Spleen (tissue), 11 donors: ENCODE results near the gene MEIOSIN. TPM values are rescaled to one million over a fixed set of nuclear protein-coding genes. Genes with fewer than 3 reads are reported as not detected.

ENCODE experiments used
- DNase-seq: peaks from one replicate; pipeline ENCODE4 v3.0.0-alpha.2; 2020
- H3K27ac ChIP-seq, 8 donors: fragments of 200-600 bp; sonication (generic) in 7 of 8; 1 replicate in 4 of 8; 2 replicates in 4 of 8; pipeline versions ENCODE4 v1.5.0 to v1.8.0; 2016 to 2021; ENCODE audit warnings: inconsistent platforms in 4 of 8, mild to moderate bottlenecking in 4 of 8, moderate library complexity in 1 of 8
- H3K27me3 ChIP-seq, 7 donors: fragments of 200-600 bp; sonication (generic) in 6 of 7; replicated peaks in 1 of 7; 1 replicate in 4 of 7; 2 replicates in 3 of 7; pipeline versions ENCODE4 v1.5.0 to v1.8.0; 2016 to 2021; ENCODE audit warnings: inconsistent platforms in 3 of 7, mild to moderate bottlenecking in 1 of 7
- H3K36me3 ChIP-seq, 6 donors: fragments of 200-600 bp; sonication (generic) in 5 of 6; 1 replicate in 4 of 6; 2 replicates in 2 of 6; pipeline versions ENCODE4 v1.5.0 to v1.8.0; 2016 to 2021; ENCODE audit warnings: inconsistent platforms in 2 of 6
- H3K4me1 ChIP-seq, 6 donors: fragments of 200-600 bp; sonication (generic) in 5 of 6; 1 replicate in 3 of 6; 2 replicates in 3 of 6; pipeline versions ENCODE4 v1.5.0 to v1.8.0; 2016 to 2021; ENCODE audit warnings: inconsistent platforms in 3 of 6
- H3K4me3 ChIP-seq, 8 donors: fragments of 200-600 bp; sonication (generic) in 7 of 8; 1 replicate in 4 of 8; 2 replicates in 4 of 8; pipeline versions ENCODE4 v1.5.0 to v1.8.0; 2016 to 2021; ENCODE audit warnings: inconsistent platforms in 4 of 8, mild to moderate bottlenecking in 4 of 8, moderate library complexity in 2 of 8
- H3K9me3 ChIP-seq, 8 donors: fragments of 200-600 bp; sonication (generic) in 7 of 8; 1 replicate in 4 of 8; 2 replicates in 4 of 8; pipeline versions ENCODE4 v1.5.0 to v1.8.0; 2016 to 2021; ENCODE audit warnings: inconsistent platforms in 4 of 8
- POLR2A ChIP-seq, 3 donors: fragments of 450-650 bp; IDR thresholded peaks; one replicate each; pipeline ENCODE4 v1.5.1; 2017; ENCODE audit warnings: antibody characterized with exemption in 3 of 3, mild to moderate bottlenecking in 1 of 3
- POLR2AphosphoS5 ChIP-seq, 3 donors: sonication (generic); formaldehyde crosslinking; IDR thresholded peaks; one replicate each; pipeline ENCODE4 v1.5.1; 2017; ENCODE audit warnings: antibody characterized with exemption in 3 of 3
- WGBS, 5 donors: extraction: QIAGEN DNeasy Blood & Tissue Kit in 3 of 5; methylation state at CpG; one replicate each; pipeline versions ENCODE4 v1.1.5 to v1.1.7; 2013 to 2018; 5-methylcytosine and 5-hydroxymethylcytosine counted together
- intact Hi-C: fragments of 100-400 bp; cut with DNase I; formaldehyde crosslinking; loops from one replicate; pipeline ENCODE4 v1.15.0; 2023; ENCODE audit warnings: low total_unique reads
- polyA plus RNA-seq, 3 donors: library from polyadenylated mRNA; stranded (reverse); fragments of 200-250 nt; gene quantifications; one replicate each; pipeline ENCODE4 v1.2.1, GENCODE V29; 2013
- total RNA-seq, 7 donors: library from RNA; depleted of rRNA in 3 of 7; stranded (reverse); fragments of >200 nt in 3 of 7; fragmentation: NEBNext Ultra II Directional in 4 of 7; extraction: Animal tissue kit (Norgen Biotek cat#: 25700) in 4 of 7; gene quantifications; one replicate each; pipeline versions ENCODE4 v1.1.0 to v1.2.1, GENCODE V29; 2016 to 2021
- TF ChIP-seq, protein P1 (sequence below), 11 experiments: fragments of 200-600 bp in 7 of 11; fragments of 450-650 bp in 4 of 11; sonication (generic) in 4 of 11; IDR thresholded peaks in 8 of 11; conservative IDR thresholded peaks in 3 of 11; 1 replicate in 7 of 11; 2 replicates in 4 of 11; pipeline versions ENCODE4 v1.4.0 to v1.8.0; 2016 to 2021; ENCODE audit warnings: antibody characterized with exemption in 11 of 11, inconsistent platforms in 4 of 11, mild to moderate bottlenecking in 1 of 11
- donor health status: healthy with polysubstance abuse.
- donor health status: DM: no; HTN: no; CAD: no; lungs with moderate emphysema.
- donor health status: DM: no; HTN: no; CAD: no.
- donor health status: Bipolar disorder and iron deficiency.
- donor health status: healthy.
- donor health status: DM: no; HTN: no; CAD: no.
- donor health status: DM: yes; HTN: yes; CAD: no.

The MEIOSIN gene
- total and polyA plus RNA-seq, 10 donors = 0.02 TPM; not detected in 9

DNA sequence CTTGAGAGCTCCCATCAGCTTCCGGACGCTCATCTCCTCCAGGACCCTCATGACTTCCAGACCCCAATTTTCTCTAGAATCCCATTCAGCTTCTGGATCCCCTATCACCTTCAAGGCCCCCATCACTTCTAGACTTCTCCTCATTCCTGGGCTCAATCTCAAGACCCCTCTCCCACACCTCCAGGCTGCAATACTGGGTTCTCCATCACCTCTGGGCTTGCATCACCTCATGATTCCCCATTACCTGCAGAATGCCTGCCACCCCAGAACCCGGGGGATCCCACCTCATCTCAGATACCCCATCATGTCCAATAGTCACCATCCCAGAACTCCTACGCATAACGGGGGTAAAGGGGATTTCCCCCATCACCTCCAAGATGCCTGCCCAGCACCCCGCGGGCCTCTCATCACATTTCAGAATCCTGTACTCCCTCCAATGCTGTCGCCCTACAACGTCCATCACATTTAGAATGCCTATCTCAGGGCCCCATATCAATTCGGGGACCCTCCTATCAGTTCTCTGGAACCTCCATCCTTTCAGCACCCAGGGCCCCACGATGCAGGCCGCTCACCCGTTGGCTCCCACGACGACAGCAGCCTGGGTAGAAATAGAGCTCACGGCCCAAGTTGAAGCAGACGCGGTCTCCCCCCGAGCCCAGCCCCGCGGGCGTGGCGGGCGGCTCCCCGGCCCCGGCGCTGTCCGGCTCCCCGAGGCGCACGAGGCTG lies 58.7 kb downstream of the MEIOSIN start:
- TF ChIP-seq, protein P1, sequence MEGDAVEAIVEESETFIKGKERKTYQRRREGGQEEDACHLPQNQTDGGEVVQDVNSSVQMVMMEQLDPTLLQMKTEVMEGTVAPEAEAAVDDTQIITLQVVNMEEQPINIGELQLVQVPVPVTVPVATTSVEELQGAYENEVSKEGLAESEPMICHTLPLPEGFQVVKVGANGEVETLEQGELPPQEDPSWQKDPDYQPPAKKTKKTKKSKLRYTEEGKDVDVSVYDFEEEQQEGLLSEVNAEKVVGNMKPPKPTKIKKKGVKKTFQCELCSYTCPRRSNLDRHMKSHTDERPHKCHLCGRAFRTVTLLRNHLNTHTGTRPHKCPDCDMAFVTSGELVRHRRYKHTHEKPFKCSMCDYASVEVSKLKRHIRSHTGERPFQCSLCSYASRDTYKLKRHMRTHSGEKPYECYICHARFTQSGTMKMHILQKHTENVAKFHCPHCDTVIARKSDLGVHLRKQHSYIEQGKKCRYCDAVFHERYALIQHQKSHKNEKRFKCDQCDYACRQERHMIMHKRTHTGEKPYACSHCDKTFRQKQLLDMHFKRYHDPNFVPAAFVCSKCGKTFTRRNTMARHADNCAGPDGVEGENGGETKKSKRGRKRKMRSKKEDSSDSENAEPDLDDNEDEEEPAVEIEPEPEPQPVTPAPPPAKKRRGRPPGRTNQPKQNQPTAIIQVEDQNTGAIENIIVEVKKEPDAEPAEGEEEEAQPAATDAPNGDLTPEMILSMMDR (IDR thresholded peaks at IDR 0.05 in 8 of 11, conservative IDR thresholded peaks at IDR 0.05 in 3 of 11) = no peak
- no peak for TF ChIP-seq POLR2AphosphoS5 (IDR thresholded peaks at IDR 0.05)
- TF ChIP-seq POLR2A (IDR thresholded peaks at IDR 0.05) = no peak
- Histone ChIP-seq H3K4me1 (peaks cover 18 to 41% (median 30%) of the 10 kb centered on the region in 6 donors), H3K36me3 (peaks cover 0 to 41% (median 34%) of the 10 kb centered on the region in 6 donors), H3K27me3 (peaks cover 0 to 76% (median 4%) of the 10 kb centered on the region in 7 donors), H3K9me3 (no peaks in the 10 kb centered on the region), H3K27ac (peak overlapping the region in 7 of 8 donors; percentile 61 to 91 (median 83)), H3K4me3 (peak overlapping the region; percentile 60 to 88 (median 69))
- no peak for DNase-seq
- intact Hi-C loops = no loop called here
- WGBS, 5 donors = 6 to 13% (median 7%) methylated on average over 11 to 31 of the region's 31 CpGs

DNA sequence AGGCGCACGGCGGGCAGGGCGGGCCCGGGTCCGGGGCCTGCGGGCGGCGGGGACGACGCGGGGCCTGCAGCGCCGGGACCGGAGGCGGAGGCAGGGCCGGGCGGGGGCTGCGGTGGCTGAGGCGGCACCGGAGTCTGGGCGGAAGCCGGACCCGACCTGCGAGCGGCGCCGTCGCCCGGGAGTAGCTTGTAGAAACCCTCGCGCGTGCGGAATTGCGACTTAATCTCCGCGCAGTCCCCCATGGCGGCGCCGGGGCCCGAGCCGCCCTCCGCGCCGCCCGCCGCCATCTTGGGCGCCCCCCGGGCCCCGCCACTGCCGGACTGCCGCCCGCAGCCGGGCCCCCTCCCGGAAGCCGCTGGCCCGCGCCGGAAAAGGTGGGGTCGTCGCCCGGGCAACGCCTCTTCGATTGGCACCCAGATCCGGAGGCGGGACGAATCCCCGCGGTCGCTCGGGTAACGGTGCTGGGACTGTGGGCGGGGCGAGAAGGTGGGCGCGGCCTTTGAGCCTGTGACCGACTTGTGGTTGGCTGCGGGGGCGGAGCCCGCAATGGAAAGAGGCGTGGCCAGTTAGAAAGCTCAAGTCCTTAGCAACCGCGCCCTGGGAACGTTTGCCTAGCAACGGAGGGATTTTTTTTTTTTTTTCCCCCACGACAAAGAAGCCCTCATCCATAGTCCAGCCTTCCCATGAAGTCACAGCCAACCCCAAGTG lies 59.4 kb downstream of the MEIOSIN start, which contains the start of gene DMWD:
Gene DMWD (minus strand): TSS at position 376 of the 708 bp plus-strand sequence. CDS start 89 bp downstream, at position 287.
- intact Hi-C loops = no loop called here
- peak; percentile 99 for DNase-seq
- peaks cover 0 to 76% (median 3%) of the 10 kb centered on the region in 7 donors for H3K27me3 ChIP-seq
- H3K4me1 ChIP-seq = peaks cover 18 to 41% (median 30%) of the 10 kb centered on the region in 6 donors
- no peaks in the 10 kb centered on the region for H3K9me3 ChIP-seq
- H3K27ac ChIP-seq = peak within 1 kb of the TSS in 7 of 8 donors; percentile 61 to 91 (median 83)
- TF ChIP-seq POLR2AphosphoS5 (IDR thresholded peaks at IDR 0.05) = peak; percentile 76 to 82 (median 81)
- TF ChIP-seq, protein P1 (IDR thresholded peaks at IDR 0.05 in 8 of 11, conservative IDR thresholded peaks at IDR 0.05 in 3 of 11) = peak in 1 of 11 experiments; percentile 11
- peak in 1 of 3 donors; percentile 41 for TF ChIP-seq POLR2A (IDR thresholded peaks at IDR 0.05)
- H3K4me3 ChIP-seq = peak within 1 kb of the TSS; percentile 60 to 88 (median 69)
- H3K36me3 ChIP-seq = peaks cover 0 to 34% (median 28%) of the 10 kb centered on the region in 6 donors
- WGBS, 5 donors = 0 to 1% (median 1%) methylated on average over 22 to 86 of the region's 86 CpGs

DNA sequence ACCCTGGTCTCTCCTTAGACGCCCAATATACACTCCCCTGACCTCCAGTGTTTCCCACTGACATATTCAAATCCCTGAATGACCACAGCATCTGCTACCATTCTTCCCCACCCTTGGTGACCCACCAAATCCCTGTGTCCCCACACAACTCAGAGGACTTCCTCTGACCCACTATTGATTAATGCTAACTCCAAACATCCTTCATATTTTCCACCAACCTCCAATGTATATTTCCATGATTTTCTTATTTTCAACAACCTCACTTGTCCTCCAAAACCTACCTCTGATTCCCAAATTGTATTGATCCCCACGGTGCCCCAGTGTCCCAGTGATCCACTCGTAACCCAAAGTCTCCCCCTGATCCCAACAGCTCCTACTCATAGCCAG lies 59.9 kb downstream of the MEIOSIN start:
- TF ChIP-seq, protein P1 (IDR thresholded peaks at IDR 0.05 in 8 of 11, conservative IDR thresholded peaks at IDR 0.05 in 3 of 11) = no peak
- TF ChIP-seq POLR2AphosphoS5 (IDR thresholded peaks at IDR 0.05) = no peak
- no peak for TF ChIP-seq POLR2A (IDR thresholded peaks at IDR 0.05)
- Histone ChIP-seq H3K36me3 (peaks cover 0 to 28% (median 24%) of the 10 kb centered on the region in 6 donors), H3K9me3 (no peaks in the 10 kb centered on the region), H3K27me3 (peaks cover 0 to 76% (median 4%) of the 10 kb centered on the region in 7 donors), H3K4me3 (peak overlapping the region in 7 of 8 donors; percentile 60 to 88 (median 70)), H3K27ac (peak overlapping the region in 4 of 8 donors; percentile 35 to 91 (median 84)), H3K4me1 (peaks cover 18 to 41% (median 30%) of the 10 kb centered on the region in 6 donors)
- WGBS, 5 donors = 40 to 51% (median 48%) methylated on average over 3 of the region's 3 CpGs
- no peak for DNase-seq
- intact Hi-C loops = no loop called here
